Mesendoderm (in vitro differentiated cells): Measurements from ENCODE around the gene MRAS.

Experiments
- DNase-seq: peaks from one replicate; pipeline ENCODE4 v3.0.0; 2013
- H2AK5ac ChIP-seq: 2 replicates; pipeline ENCODE4 v1.6.1; 2013; ENCODE audit warnings: low read length, inconsistent platforms
- H2BK120ac ChIP-seq: 2 replicates; pipeline ENCODE4 v1.6.1; 2013; ENCODE audit warnings: low read depth, mild to moderate bottlenecking, low read length, moderate library complexity, mixed read lengths
- H2BK15ac ChIP-seq: replicated peaks from 2 replicates; pipeline ENCODE4 v1.6.1; 2013; ENCODE audit warnings: low read depth, mild to moderate bottlenecking, moderate library complexity
- H2BK5ac ChIP-seq: 2 replicates; pipeline ENCODE4 v1.6.1; 2013; ENCODE audit warnings: low read length, inconsistent platforms
- H3K18ac ChIP-seq: 2 replicates; pipeline ENCODE4 v1.6.1; 2013; ENCODE audit warnings: mild to moderate bottlenecking, low read length, mixed read lengths
- H3K23ac ChIP-seq: one replicate; pipeline ENCODE4 v1.6.1; 2013; ENCODE audit warnings: low read length
- H3K27ac ChIP-seq: 2 replicates; pipeline ENCODE4 v1.5.1; 2013; ENCODE audit warnings: low read depth, mild to moderate bottlenecking, inconsistent platforms, low read length, moderate library complexity
- H3K27me3 ChIP-seq: 2 replicates; pipeline ENCODE4 v1.6.1; 2013; ENCODE audit warnings: low read length, control low read depth, mild to moderate bottlenecking, inconsistent platforms; ENCODE audit not compliant: insufficient read depth, poor library complexity
- H3K36me3 ChIP-seq: 2 replicates; pipeline ENCODE4 v1.6.1; 2013; ENCODE audit warnings: low read length, inconsistent platforms; ENCODE audit not compliant: control insufficient read depth, insufficient read depth
- H3K4ac ChIP-seq: one replicate; pipeline ENCODE4 v1.6.1; 2013; ENCODE audit warnings: low read depth, mild to moderate bottlenecking, low read length, moderate library complexity
- H3K4me1 ChIP-seq: 2 replicates; pipeline ENCODE4 v1.6.1; 2013; ENCODE audit warnings: low read depth, low read length, inconsistent platforms; ENCODE audit not compliant: control insufficient read depth
- H3K4me2 ChIP-seq: 2 replicates; pipeline ENCODE4 v1.6.1; 2013; ENCODE audit warnings: low read length
- H3K4me3 ChIP-seq: 2 replicates; pipeline ENCODE4 v1.5.1; 2013; ENCODE audit warnings: mild to moderate bottlenecking, low read length
- H3K56ac ChIP-seq: one replicate; pipeline ENCODE4 v1.6.1; 2013; ENCODE audit warnings: low read length
- H3K79me1 ChIP-seq: 2 replicates; pipeline ENCODE4 v1.6.1; 2013; ENCODE audit warnings: low read length, inconsistent platforms
- H3K79me2 ChIP-seq: 2 replicates; pipeline ENCODE4 v1.6.1; 2013; ENCODE audit warnings: mild to moderate bottlenecking, low read length; ENCODE audit not compliant: control insufficient read depth, insufficient read depth
- H3K9ac ChIP-seq: 2 replicates; pipeline ENCODE4 v1.6.1; 2013; ENCODE audit warnings: low read length, inconsistent platforms
- H4K5ac ChIP-seq: one replicate; pipeline ENCODE4 v1.6.1; 2013; ENCODE audit warnings: low read length
- H4K8ac ChIP-seq: one replicate; pipeline ENCODE4 v1.6.1; 2013; ENCODE audit warnings: low read depth, mild to moderate bottlenecking, control low read depth, low read length, moderate library complexity
- WGBS: extraction: QIAGEN DNeasy Blood & Tissue Kit; methylation state at CpG from one replicate; pipeline ENCODE4 v1.1.7; 2013; ENCODE audit warnings: low lambda C conversion rate, missing lambda C conversion rate; ENCODE audit not compliant: insufficient coverage; ENCODE audit errors: extremely low coverage; 5-methylcytosine and 5-hydroxymethylcytosine counted together

The MRAS gene

DNA sequence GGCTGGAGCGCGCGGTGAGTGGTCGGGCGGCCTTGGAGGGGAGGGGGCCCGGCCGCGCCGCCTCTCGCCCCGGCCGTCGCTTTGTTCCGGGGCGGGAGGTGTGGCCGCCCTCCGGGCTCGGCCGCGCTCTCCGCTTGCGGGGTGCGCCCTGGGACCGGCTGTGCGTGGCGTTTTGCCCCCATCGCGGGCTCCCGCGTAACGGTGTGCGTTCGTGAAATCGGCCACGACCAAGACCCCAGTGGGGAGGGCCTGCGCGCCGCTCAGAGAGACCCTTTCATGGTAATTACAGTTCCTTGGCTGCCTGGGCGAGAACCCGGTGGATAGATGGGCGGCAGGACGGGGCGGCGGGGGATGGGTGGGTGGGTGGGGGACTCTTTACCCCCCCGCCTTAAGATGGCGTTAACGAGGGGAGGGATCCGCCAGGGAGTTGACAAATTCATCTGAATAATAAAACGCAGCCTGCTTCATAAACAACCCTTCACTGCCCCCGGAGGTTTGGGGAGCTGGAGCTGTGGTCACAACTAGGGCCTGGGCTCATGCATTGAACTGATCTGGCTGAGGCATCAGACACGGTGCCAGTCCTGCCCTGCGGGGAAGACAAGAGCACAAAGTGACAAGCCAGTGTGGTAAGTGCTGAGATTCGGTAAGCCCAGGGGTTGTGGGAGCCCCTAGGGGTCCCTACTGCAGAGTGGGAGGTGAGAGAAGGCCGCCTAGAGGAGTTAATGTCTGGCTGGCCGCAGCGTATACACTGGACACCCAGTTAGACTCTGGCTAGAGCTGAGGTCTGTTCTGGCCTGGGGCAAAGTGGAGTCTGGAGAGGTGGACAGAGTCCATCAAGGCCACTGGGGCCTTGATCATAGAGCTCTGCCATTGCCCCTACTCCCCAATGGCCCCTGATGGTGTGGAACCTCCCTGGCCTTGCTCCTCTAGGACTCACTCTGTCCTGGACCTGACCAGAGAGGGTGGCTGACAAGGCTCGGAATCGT lies 668 bp downstream of the MRAS start:
- peak; percentile 51 for DNase-seq
- H3K56ac ChIP-seq, result peak overlapping the region; percentile 97

DNA sequence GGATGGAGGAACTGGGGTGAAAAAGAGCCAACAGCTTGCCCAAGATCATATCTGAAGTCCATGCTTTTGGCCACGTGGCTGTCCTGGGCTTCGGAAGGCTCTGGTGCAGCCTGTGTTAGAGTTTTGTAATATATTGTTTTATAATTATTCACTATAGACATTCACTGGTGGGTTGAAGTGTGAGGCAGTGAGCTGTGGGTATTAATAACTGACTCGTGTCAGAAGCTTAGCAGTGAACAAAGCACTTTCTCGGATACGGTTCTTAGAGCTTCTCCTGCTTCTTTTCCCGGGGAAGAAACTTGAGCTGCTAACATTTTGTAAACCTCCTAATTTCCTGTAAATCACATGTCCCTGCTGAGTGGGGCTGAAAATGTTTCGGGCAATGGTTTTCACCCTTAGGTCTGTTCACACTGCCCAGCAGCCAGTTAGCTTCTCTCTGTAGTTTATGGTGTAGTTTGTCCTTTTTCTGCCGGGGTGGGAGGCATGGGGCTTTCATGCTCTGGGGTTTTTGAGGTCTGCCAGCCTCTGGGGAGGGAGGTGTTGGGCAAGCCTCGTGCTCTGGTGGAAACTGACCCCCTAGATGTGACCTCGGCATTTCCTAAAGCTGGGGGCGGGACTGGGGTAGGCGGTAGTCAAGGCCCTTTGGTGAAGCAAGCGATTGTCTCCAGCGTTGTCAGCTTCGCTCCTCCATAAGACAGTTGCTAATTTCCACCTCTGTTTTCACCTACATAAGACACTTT lies 1.7 kb downstream of the MRAS start:
- no peak for DNase-seq
- Histone ChIP-seq H2BK120ac (no peak overlapping the region), H3K4me1 (peaks cover 2% of the 10 kb centered on the region), H4K5ac (no peak overlapping the region), H3K9ac (no peak overlapping the region), H3K23ac (no peak overlapping the region), H2BK15ac (no peak overlapping the region), H3K36me3 (no peaks in the 10 kb centered on the region), H2BK5ac (no peak overlapping the region), H3K79me1 (peaks cover 3% of the 10 kb centered on the region), H3K79me2 (no peaks in the 10 kb centered on the region), H4K8ac (no peak overlapping the region), H3K4me3 (no peak overlapping the region), H3K56ac (peak overlapping the region; percentile 3), H3K4ac (no peak overlapping the region), H3K4me2 (no peak overlapping the region), H3K27ac (no peak overlapping the region), H3K18ac (no peak overlapping the region), H2AK5ac (no peak overlapping the region), H3K27me3 (no peaks in the 10 kb centered on the region)
- no CpG with 5 or more reads among the region's 15 CpGs for WGBS

More for the DNA sequence above, 668 bp downstream of the MRAS start:
- peak overlapping the region; percentile 24 for H3K27ac ChIP-seq
- no peak overlapping the region for H2BK5ac ChIP-seq
- peak overlapping the region; percentile 97 for H3K18ac ChIP-seq
- H3K79me2 ChIP-seq, result no peaks in the 10 kb centered on the region
- peak overlapping the region; percentile 74 for H3K4ac ChIP-seq
- peaks cover 2% of the 10 kb centered on the region for H3K4me1 ChIP-seq
- peak overlapping the region; percentile 83 for H3K23ac ChIP-seq
- H3K36me3 ChIP-seq, result no peaks in the 10 kb centered on the region
- no CpG with 5 or more reads among the region's 58 CpGs for WGBS
- H3K79me1 ChIP-seq, result peaks cover 3% of the 10 kb centered on the region
- H4K8ac ChIP-seq, result no peak overlapping the region
- H2BK120ac ChIP-seq, result peak overlapping the region; percentile 49
- peak overlapping the region; percentile 86 for H3K4me2 ChIP-seq
- peak overlapping the region; percentile 71 for H3K4me3 ChIP-seq
- no peaks in the 10 kb centered on the region for H3K27me3 ChIP-seq
- H2AK5ac ChIP-seq, result no peak overlapping the region
- no peak overlapping the region for H4K5ac ChIP-seq
- peak overlapping the region; percentile 87 for H3K9ac ChIP-seq
- no peak overlapping the region for H2BK15ac ChIP-seq

DNA sequence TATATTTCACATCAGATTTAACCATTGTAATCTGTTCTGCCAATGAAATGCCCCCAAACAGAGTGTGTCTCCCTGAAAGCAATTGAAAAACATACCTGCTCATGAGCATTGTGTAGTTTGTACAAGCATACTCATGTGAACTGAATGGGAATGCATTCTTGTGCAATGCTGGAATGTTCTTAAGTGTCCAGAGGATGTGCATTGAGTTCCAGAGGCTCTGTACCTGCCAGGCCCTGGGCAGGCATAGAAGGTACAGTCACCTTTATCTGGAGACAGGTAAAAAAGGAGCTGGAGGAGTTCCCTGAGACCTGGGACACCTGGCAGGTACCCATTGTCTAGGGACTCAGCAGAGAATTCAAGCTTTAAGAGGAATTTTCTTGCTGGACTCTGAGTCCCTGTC lies 2.8 kb downstream of the MRAS start:
- H3K36me3 ChIP-seq, result no peaks in the 10 kb centered on the region
- no peaks in the 10 kb centered on the region for H3K27me3 ChIP-seq
- H2BK15ac ChIP-seq, result no peak overlapping the region
- no peak for DNase-seq
- peaks cover 2% of the 10 kb centered on the region for H3K4me1 ChIP-seq
- no peak overlapping the region for H4K8ac ChIP-seq
- no peak overlapping the region for H3K27ac ChIP-seq
- H3K18ac ChIP-seq, result no peak overlapping the region
- H2BK5ac ChIP-seq, result no peak overlapping the region
- H3K4ac ChIP-seq, result no peak overlapping the region
- H4K5ac ChIP-seq, result no peak overlapping the region
- peaks cover 3% of the 10 kb centered on the region for H3K79me1 ChIP-seq
- no peak overlapping the region for H3K56ac ChIP-seq
- no peaks in the 10 kb centered on the region for H3K79me2 ChIP-seq
- no peak overlapping the region for H2BK120ac ChIP-seq
- no peak overlapping the region for H3K9ac ChIP-seq
- no peak overlapping the region for H3K4me3 ChIP-seq
- no peak overlapping the region for H2AK5ac ChIP-seq
- H3K4me2 ChIP-seq, result no peak overlapping the region
- H3K23ac ChIP-seq, result no peak overlapping the region

GRCh38 chr3:138351916-138352550 lies 3.7 kb downstream of the MRAS start:
- no peak overlapping the region for H2BK120ac ChIP-seq
- no peak overlapping the region for H3K4me3 ChIP-seq
- H4K5ac ChIP-seq, result no peak overlapping the region
- H3K79me2 ChIP-seq, result no peaks in the 10 kb centered on the region
- H3K79me1 ChIP-seq, result peaks cover 3% of the 10 kb centered on the region
- no peak overlapping the region for H2BK15ac ChIP-seq
- no peak overlapping the region for H3K23ac ChIP-seq
- H2AK5ac ChIP-seq, result no peak overlapping the region
- no peaks in the 10 kb centered on the region for H3K27me3 ChIP-seq
- H3K4ac ChIP-seq, result no peak overlapping the region
- no peak overlapping the region for H3K4me2 ChIP-seq
- no peak overlapping the region for H3K27ac ChIP-seq
- no peaks in the 10 kb centered on the region for H3K36me3 ChIP-seq
- H3K56ac ChIP-seq, result no peak overlapping the region
- H4K8ac ChIP-seq, result no peak overlapping the region
- WGBS, result no CpG with 5 or more reads among the region's 5 CpGs
- no peak overlapping the region for H3K18ac ChIP-seq
- DNase-seq, result peak; percentile 39
- peaks cover 2% of the 10 kb centered on the region for H3K4me1 ChIP-seq
- H2BK5ac ChIP-seq, result no peak overlapping the region
- H3K9ac ChIP-seq, result no peak overlapping the region

DNA sequence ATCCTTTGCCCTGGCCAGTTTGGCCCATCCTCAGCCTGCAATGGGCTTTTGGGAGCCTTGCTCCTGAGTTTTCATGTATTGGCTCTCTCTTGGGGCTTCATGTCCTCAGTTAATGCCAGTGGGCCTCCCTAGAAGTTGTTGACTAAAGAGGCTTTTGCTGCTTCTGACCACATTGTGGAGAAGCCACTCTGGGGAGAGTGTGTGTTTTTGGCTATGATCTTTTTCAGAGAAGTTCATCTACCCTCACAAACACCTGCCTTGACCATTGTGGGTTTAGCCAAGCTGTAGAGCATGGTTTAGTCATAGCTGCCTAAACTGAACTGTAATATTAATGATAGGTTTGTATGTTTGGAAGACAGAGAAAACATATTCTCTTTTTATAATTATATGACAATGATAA lies 6.0 kb downstream of the MRAS start:
- no peak for DNase-seq
- no peak overlapping the region for H2AK5ac ChIP-seq
- H3K79me2 ChIP-seq, result no peaks in the 10 kb centered on the region
- H2BK15ac ChIP-seq, result no peak overlapping the region
- no peak overlapping the region for H2BK5ac ChIP-seq
- no peak overlapping the region for H4K5ac ChIP-seq
- no peak overlapping the region for H3K9ac ChIP-seq
- H3K56ac ChIP-seq, result no peak overlapping the region
- peaks cover 3% of the 10 kb centered on the region for H3K79me1 ChIP-seq
- H3K27me3 ChIP-seq, result no peaks in the 10 kb centered on the region
- no peak overlapping the region for H4K8ac ChIP-seq
- H3K4me2 ChIP-seq, result no peak overlapping the region
- no peak overlapping the region for H2BK120ac ChIP-seq
- no peak overlapping the region for H3K18ac ChIP-seq
- no peak overlapping the region for H3K23ac ChIP-seq
- H3K4me1 ChIP-seq, result peaks cover 2% of the 10 kb centered on the region
- H3K4ac ChIP-seq, result no peak overlapping the region
- H3K27ac ChIP-seq, result no peak overlapping the region
- H3K36me3 ChIP-seq, result no peaks in the 10 kb centered on the region
- no peak overlapping the region for H3K4me3 ChIP-seq
